AG09309 (cell line): ENCODE measurements around the gene IRX6.

Source experiments
- DNase-seq: peaks from one replicate; pipeline ENCODE4 v3.0.0-alpha.2; 2010; ENCODE audit warnings: low read depth
- H3K4me3 ChIP-seq: 2 replicates; pipeline ENCODE4 v1.5.1; 2011; ENCODE audit warnings: mild to moderate bottlenecking, low read depth, low read length, moderate library complexity; ENCODE audit not compliant: control insufficient read depth
- TF ChIP-seq, protein P1 (sequence below): IDR thresholded peaks from 2 replicates; pipeline ENCODE4 v1.5.1; 2011; ENCODE audit warnings: mild to moderate bottlenecking, low read depth, low read length, inconsistent platforms; ENCODE audit not compliant: insufficient read depth, control insufficient read depth; ENCODE audit errors: missing control alignments

Gene IRX6

DNA sequence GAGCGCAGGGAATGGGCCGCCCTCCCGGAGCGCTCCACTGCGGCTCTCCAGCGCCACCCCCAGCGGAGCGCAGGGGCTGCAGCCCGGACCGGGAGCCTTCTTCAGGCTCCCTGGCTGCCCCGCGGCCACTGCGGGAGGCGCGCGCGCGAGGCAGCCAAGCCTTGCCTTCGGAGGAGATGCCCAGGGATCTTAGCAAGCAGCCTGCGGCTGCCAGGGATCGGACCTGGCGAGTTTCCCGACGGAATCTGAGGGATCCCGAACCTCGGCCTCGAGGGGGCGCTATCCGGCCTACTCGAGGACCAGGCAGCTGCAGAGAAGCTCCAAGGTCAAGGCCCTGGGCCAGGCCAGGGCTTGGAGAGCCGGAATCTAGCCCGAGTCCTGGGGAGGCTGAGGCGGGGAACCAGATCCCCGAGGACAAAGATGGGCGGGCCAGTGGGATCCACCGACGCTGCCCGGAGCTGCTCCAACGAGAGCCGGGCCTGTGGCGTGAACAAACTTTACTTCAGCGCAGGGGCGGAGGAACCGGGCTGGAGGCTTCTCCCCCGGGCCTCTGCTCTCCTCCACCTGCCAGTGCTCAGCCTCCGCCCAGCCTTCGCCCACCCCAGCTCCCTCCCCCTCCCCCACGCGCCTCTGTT, at the start of gene IRX6:
TSS of gene IRX6 (plus strand) at position 567 of the 635 bp plus-strand sequence. CDS start 889 bp downstream, outside the sequence.
- TF ChIP-seq, protein P1, sequence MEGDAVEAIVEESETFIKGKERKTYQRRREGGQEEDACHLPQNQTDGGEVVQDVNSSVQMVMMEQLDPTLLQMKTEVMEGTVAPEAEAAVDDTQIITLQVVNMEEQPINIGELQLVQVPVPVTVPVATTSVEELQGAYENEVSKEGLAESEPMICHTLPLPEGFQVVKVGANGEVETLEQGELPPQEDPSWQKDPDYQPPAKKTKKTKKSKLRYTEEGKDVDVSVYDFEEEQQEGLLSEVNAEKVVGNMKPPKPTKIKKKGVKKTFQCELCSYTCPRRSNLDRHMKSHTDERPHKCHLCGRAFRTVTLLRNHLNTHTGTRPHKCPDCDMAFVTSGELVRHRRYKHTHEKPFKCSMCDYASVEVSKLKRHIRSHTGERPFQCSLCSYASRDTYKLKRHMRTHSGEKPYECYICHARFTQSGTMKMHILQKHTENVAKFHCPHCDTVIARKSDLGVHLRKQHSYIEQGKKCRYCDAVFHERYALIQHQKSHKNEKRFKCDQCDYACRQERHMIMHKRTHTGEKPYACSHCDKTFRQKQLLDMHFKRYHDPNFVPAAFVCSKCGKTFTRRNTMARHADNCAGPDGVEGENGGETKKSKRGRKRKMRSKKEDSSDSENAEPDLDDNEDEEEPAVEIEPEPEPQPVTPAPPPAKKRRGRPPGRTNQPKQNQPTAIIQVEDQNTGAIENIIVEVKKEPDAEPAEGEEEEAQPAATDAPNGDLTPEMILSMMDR: peak; percentile 33
- no peak within 1 kb of the TSS for H3K4me3 ChIP-seq
- peak; percentile 5 for DNase-seq

DNA sequence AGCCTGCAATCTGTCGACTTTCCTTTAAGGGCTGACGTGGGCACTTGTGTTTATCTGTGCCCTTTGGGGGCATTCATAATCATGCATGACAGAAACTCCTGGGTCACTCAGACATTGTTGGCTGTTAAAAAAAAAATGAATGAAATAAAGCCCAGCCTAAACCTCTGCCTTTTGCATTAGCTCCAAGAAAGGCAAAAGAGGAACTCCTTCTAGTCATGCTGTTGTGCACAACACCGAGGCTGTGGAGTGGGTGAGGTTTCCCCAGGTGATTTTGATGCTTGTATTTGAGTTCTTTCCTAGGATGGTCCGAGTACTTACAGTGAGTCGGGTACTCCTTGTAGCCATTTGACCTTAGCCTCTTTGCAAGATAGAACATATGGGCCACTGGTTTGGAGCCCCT, 49.6 kb upstream of the IRX6 start:
- TF ChIP-seq, protein P1: no peak
- no peak overlapping the region for H3K4me3 ChIP-seq
- DNase-seq: no peak

DNA sequence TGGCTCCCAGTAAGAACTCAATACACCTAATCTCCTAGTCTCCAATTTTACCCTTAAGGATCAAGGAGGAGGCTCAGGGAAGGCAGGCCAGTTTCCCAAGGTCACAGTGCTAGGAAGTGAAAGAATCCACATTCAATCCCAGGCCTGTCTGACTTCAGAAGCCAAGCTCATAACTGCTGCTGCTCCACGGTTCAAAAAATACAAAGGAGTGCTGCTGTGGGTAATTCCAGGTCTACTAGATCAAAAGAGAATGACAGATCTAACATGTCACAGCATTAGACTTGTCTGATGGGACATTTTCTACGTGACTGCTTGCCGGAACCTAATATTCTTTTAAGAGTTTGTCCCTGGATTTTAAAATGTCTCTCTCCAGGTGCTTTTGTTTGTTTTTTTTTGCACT, 48.8 kb upstream of the IRX6 start:
- TF ChIP-seq, protein P1: no peak
- no peak for DNase-seq
- H3K4me3 ChIP-seq: no peak overlapping the region

DNA sequence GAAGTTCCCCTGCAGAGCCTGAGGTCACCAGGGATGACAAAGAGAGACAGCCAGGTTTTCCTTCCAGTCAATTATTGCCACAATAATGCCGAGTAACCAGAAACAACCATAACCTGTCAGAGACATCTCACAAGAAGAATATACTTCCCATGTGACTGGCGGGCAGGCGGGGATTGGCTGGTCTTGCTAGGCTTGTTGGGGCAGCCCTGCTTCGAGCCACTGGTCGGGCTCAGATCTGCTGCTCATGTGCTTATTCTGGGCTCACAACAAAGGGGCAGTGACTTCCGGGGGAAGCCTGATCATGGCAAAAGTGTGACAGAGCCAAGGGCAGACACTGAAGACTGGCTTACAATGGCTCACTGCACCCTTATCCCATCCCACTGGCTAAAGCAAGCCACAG, 48.1 kb upstream of the IRX6 start:
- TF ChIP-seq, protein P1: no peak
- no peak for DNase-seq
- no peak overlapping the region for H3K4me3 ChIP-seq

DNA sequence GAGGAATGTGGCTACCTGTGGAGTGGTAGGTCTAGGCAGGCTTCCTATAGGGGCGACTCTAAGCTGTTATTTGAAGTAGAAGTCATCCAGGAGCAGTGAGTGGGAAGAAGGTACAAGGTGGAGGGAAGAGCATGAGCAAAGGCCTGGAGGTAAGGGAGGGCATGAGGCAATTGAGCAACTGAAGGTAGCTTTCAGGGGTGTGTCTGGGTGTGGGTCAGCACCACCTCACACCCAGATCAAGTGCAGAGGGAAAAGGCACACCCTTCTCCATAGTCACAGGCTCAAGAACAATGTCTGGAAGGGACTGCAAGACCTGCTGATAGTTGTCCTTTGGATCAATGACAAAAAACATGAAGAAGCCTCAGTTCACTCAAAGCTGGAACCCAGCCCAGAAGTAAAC, 46.5 kb upstream of the IRX6 start:
- TF ChIP-seq, protein P1: no peak
- H3K4me3 ChIP-seq: no peak overlapping the region
- no peak for DNase-seq

DNA sequence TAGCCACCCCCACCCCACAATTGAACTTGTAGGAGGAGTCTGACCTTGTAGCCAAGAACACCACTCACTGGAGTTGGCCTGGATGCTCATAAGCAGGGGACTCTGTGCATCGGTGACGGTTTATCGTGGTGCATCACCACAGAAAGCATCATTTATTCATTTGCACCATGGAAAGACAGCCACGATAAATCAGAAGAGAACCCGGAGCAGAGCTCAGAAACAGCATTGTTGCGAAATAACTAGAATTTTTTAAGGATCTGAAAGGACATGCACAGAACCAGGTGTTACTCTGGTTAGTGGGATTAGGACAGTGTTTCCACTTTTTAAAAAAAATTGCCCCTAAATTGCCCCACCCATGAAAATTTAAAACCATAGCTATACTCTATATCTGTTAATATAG, 44.4 kb upstream of the IRX6 start:
- H3K4me3 ChIP-seq: no peak overlapping the region
- TF ChIP-seq, protein P1: no peak
- no peak for DNase-seq

DNA sequence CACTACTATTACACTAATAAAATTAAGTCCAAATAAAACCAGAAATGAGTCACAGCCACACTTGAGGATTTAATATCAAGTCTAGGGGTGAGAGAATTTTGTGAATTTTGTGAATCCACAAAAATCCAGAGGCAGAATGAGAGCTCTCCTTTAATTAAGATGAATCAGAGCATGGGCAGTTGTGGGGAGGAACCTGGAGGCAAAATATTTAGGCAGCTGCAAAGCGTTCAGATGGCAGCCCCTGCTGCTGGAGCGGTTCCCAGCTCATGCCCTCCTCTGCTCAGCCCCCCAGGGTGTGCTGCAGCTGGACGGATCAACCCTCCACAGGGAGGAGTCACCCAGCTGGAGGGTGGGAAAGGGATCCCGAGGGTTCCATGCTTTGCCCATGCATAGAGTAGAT, 43.4 kb upstream of the IRX6 start:
- DNase-seq: peak; percentile 5
- TF ChIP-seq, protein P1: no peak
- H3K4me3 ChIP-seq: no peak overlapping the region
